Sigmoid colon (tissue), 7 donors: ENCODE results near the gene CCDC61. TPM values are rescaled to one million over a fixed set of nuclear protein-coding genes. Genes with fewer than 3 reads are reported as not detected.

Experiments used
- DNase-seq: peaks from one replicate; pipeline ENCODE4 v3.0.0-alpha.2; 2019
- H3K27ac ChIP-seq, 4 donors: fragments of 200-600 bp; sonication (generic); one replicate each; pipeline ENCODE4 v1.5.1; 2016 to 2019; ENCODE audit warnings: mild to moderate bottlenecking in 1 of 4
- H3K27me3 ChIP-seq, 3 donors: fragments of 200-600 bp; sonication (generic); one replicate each; pipeline ENCODE4 v1.5.1; 2019; ENCODE audit warnings: mild to moderate bottlenecking in 1 of 3
- H3K36me3 ChIP-seq, 4 donors: fragments of 200-600 bp; sonication (generic); one replicate each; pipeline ENCODE4 v1.5.1; 2016 to 2019
- H3K4me1 ChIP-seq, 4 donors: fragments of 200-600 bp; sonication (generic); one replicate each; pipeline ENCODE4 v1.5.1; 2017 to 2019
- H3K4me3 ChIP-seq, 4 donors: fragments of 200-600 bp; sonication (generic); one replicate each; pipeline ENCODE4 v1.5.1; 2017 to 2019; ENCODE audit warnings: mild to moderate bottlenecking in 2 of 4, moderate library complexity in 1 of 4
- H3K9me3 ChIP-seq, 4 donors: fragments of 200-600 bp in 3 of 4; sonication (generic) in 3 of 4; one replicate each; pipeline versions ENCODE4 v1.5.1 to v1.6.1; 2013 to 2019
- CTCF ChIP-seq, 4 experiments: fragments of 450-650 bp in 3 of 4; fragments of 200-600 bp in 1 of 4; IDR thresholded peaks; one replicate each; pipeline ENCODE4 v1.5.1; 2016 to 2019; ENCODE audit warnings: antibody characterized with exemption in 4 of 4, mild to moderate bottlenecking in 3 of 4, moderate library complexity in 2 of 4
- EP300 ChIP-seq, 4 donors: sonication (generic); formaldehyde crosslinking; IDR thresholded peaks; one replicate each; pipeline ENCODE4 v1.6.1; 2017; ENCODE audit warnings: antibody characterized with exemption in 4 of 4
- POLR2A ChIP-seq, 2 donors: fragments of 450-650 bp; IDR thresholded peaks; one replicate each; pipeline ENCODE4 v1.6.1; 2016; ENCODE audit warnings: antibody characterized with exemption in 2 of 2, mild to moderate bottlenecking in 2 of 2, moderate library complexity in 2 of 2
- POLR2AphosphoS5 ChIP-seq, 4 donors: sonication (generic); formaldehyde crosslinking; IDR thresholded peaks; one replicate each; pipeline ENCODE4 v1.6.1; 2017; ENCODE audit warnings: antibody characterized with exemption in 4 of 4
- WGBS, 2 donors: extraction: QIAGEN DNeasy Blood & Tissue Kit; methylation state at CpG; one replicate each; pipeline ENCODE4 v1.1.7; 2013; 5-methylcytosine and 5-hydroxymethylcytosine counted together
- intact Hi-C: fragments of 100-400 bp; cut with DNase I; formaldehyde crosslinking; loops from one replicate; pipeline ENCODE4 v1.15.1; 2023
- polyA plus RNA-seq, 3 donors: library from polyadenylated mRNA; stranded (reverse); fragments of 200-250 nt; gene quantifications; one replicate each; pipeline ENCODE4 v1.2.3, GENCODE V29; 2013
- total RNA-seq, 4 donors: library from RNA; depleted of rRNA; stranded (reverse); fragments of >200 nt; gene quantifications; one replicate each; pipeline ENCODE4 v1.1.0, GENCODE V29; 2016
- donor health status: healthy with polysubstance abuse.
- donor health status: Bipolar disorder and iron deficiency.
- donor health status: healthy.

Gene CCDC61
- total and polyA plus RNA-seq, 7 donors: 5.0 to 16.3 (median 10.6) TPM

- WGBS, 2 donors: 1% methylated on average over 48 of the region's 48 CpGs
- intact Hi-C loops: loop anchor here (5.0 kb wide), 1 partner anchor 154 kb away; the partner anchor contains the start of genes FOXA3 and SYMPK
- peak overlapping the region; percentile 39 to 62 (median 62) for H3K4me3 ChIP-seq
- peaks cover 0 to 26% (median 22%) of the 10 kb centered on the region in 4 donors for H3K4me1 ChIP-seq
- peaks cover 23 to 52% (median 49%) of the 10 kb centered on the region in 3 donors for H3K27me3 ChIP-seq
- no peaks in the 10 kb centered on the region for H3K36me3 ChIP-seq
- peak; percentile 87 for DNase-seq
- H3K9me3 ChIP-seq: no peaks in the 10 kb centered on the region
- no peak overlapping the region for H3K27ac ChIP-seq
- TF ChIP-seq POLR2A (IDR thresholded peaks at IDR 0.05) (no peak), CTCF (IDR thresholded peaks at IDR 0.05) (peak in 2 of 4 experiments; percentile 45 to 83)
These were observed 21.3 kb downstream of the CCDC61 start for GRCh38 chr19:46016426-46017094.

- no peak for TF ChIP-seq EP300 (IDR thresholded peaks at IDR 0.05)
- peak in 3 of 4 experiments; percentile 20 to 42 (median 41) for TF ChIP-seq CTCF (IDR thresholded peaks at IDR 0.05)
- no peaks in the 10 kb centered on the region for H3K36me3 ChIP-seq
- WGBS, 2 donors: 48 to 57% methylated on average over 7 of the region's 7 CpGs
- H3K4me1 ChIP-seq: peaks cover 0 to 26% (median 22%) of the 10 kb centered on the region in 4 donors
- no peak overlapping the region for H3K27ac ChIP-seq
- no peak overlapping the region for H3K4me3 ChIP-seq
- H3K27me3 ChIP-seq: peaks cover 23 to 47% (median 44%) of the 10 kb centered on the region in 3 donors
- peak; percentile 64 for DNase-seq
- intact Hi-C loops: loop anchor here (5.0 kb wide), 1 partner anchor 155 kb away; the partner anchor contains the start of genes FOXA3 and SYMPK
- H3K9me3 ChIP-seq: no peaks in the 10 kb centered on the region
These were observed 21.8 kb downstream of the CCDC61 start for GRCh38 chr19:46017095-46017429.

GRCh38 chr19:46017874-46018675 lies 22.8 kb downstream of the CCDC61 start:
- no peaks in the 10 kb centered on the region for H3K36me3 ChIP-seq
- H3K27me3 ChIP-seq: peaks cover 32 to 47% (median 41%) of the 10 kb centered on the region in 3 donors
- H3K27ac ChIP-seq: no peak overlapping the region
- H3K4me1 ChIP-seq: peaks cover 0 to 26% (median 22%) of the 10 kb centered on the region in 4 donors
- TF ChIP-seq CTCF (IDR thresholded peaks at IDR 0.05) (no peak), POLR2AphosphoS5 (IDR thresholded peaks at IDR 0.05) (no peak), EP300 (IDR thresholded peaks at IDR 0.05) (no peak), POLR2A (IDR thresholded peaks at IDR 0.05) (no peak)
- intact Hi-C loops: loop anchor here (5.0 kb wide), 1 partner anchor 156 kb away; the partner anchor contains the start of genes FOXA3 and SYMPK
- H3K9me3 ChIP-seq: no peaks in the 10 kb centered on the region
- no peak overlapping the region for H3K4me3 ChIP-seq
- WGBS, 2 donors: 97% methylated on average over 15 of the region's 15 CpGs
- peak; percentile 61 for DNase-seq

GRCh38 chr19:46018729-46019251 lies 23.5 kb downstream of the CCDC61 start:
- WGBS, 2 donors: 97% methylated on average over 10 of the region's 10 CpGs
- Histone ChIP-seq H3K27ac (no peak overlapping the region), H3K36me3 (no peaks in the 10 kb centered on the region), H3K27me3 (peaks cover 34 to 47% (median 38%) of the 10 kb centered on the region in 3 donors), H3K9me3 (no peaks in the 10 kb centered on the region), H3K4me3 (no peak overlapping the region), H3K4me1 (peaks cover 0 to 26% (median 22%) of the 10 kb centered on the region in 4 donors)
- TF ChIP-seq EP300 (IDR thresholded peaks at IDR 0.05) (no peak), POLR2A (IDR thresholded peaks at IDR 0.05) (no peak), POLR2AphosphoS5 (IDR thresholded peaks at IDR 0.05) (no peak), CTCF (IDR thresholded peaks at IDR 0.05) (no peak)
- peak; percentile 60 for DNase-seq
- intact Hi-C loops: loop anchor here (5.0 kb wide), 1 partner anchor 156 kb away; the partner anchor contains the start of genes FOXA3 and SYMPK
